Liver (tissue), 3 donors: ENCODE measurements around the gene SMPD3.

Source experiments
- CTCF ChIP-seq: fragments of 150-350 bp; IDR thresholded peaks from 2 replicates; pipeline ENCODE4 v1.5.1; 2017; ENCODE audit warnings: improper control_type of control experiment, low read depth, low read length; ENCODE audit not compliant: missing input control
- EGR1 ChIP-seq, 2 donors: IDR thresholded peaks; 2 replicates each; pipeline ENCODE4 v1.6.1; 2016 to 2018; ENCODE audit warnings: antibody characterized with exemption in 2 of 2, low read depth in 2 of 2
- FOXA1 ChIP-seq: IDR thresholded peaks from 2 replicates; pipeline ENCODE4 v1.6.1; 2016; ENCODE audit warnings: antibody characterized with exemption
- GABPA ChIP-seq, 2 donors: IDR thresholded peaks in 1 of 2; conservative IDR thresholded peaks in 1 of 2; 2 replicates each; pipeline ENCODE4 v1.6.1; 2016; ENCODE audit warnings: antibody characterized with exemption in 2 of 2, mild to moderate bottlenecking in 1 of 2, moderate library complexity in 1 of 2
- RAD21 ChIP-seq, 2 donors: IDR thresholded peaks; 2 replicates each; pipeline ENCODE4 v1.6.1; 2016; ENCODE audit warnings: antibody characterized with exemption in 2 of 2, mild to moderate bottlenecking in 2 of 2
- SP1 ChIP-seq: IDR thresholded peaks from 2 replicates; pipeline ENCODE4 v1.6.1; 2018; ENCODE audit warnings: antibody characterized with exemption, mild to moderate bottlenecking
- YY1 ChIP-seq: IDR thresholded peaks from 2 replicates; pipeline ENCODE4 v1.6.1; 2016; ENCODE audit warnings: antibody characterized with exemption, mild to moderate bottlenecking
- donor health status: healthy.
- donor health status: healthy.

- TF ChIP-seq CTCF (no peak), SP1 (no peak), FOXA1 (no peak), GABPA (IDR thresholded peaks at IDR 0.05 in 1 of 2, conservative IDR thresholded peaks at IDR 0.05 in 1 of 2) (no peak), RAD21 (IDR thresholded peaks at IDR 0.05) (no peak), YY1 (no peak), EGR1 (IDR thresholded peaks at IDR 0.05; ENCODE audit: low read depth in 2 of 2) (no peak)
Observed at GRCh38 chr16:68393333-68393732, 55.0 kb downstream of the SMPD3 start.
